GM21528 (cell line): ENCODE measurements around the gene SKI.
"Not testable (repeated sequence)": the region's sequence is repeated elsewhere in the genome, so short reads cannot be mapped to it uniquely, and the experiment has no call there.

Experiments used
- ATAC-seq: cut with Tn5 transposase; IDR thresholded peaks from one replicate; pipeline ENCODE4 v1.9.1; 2021; ENCODE audit warnings: mild to moderate bottlenecking, moderate library complexity; ENCODE audit not compliant: unreplicated experiment, low FRiP score

The SKI gene

DNA sequence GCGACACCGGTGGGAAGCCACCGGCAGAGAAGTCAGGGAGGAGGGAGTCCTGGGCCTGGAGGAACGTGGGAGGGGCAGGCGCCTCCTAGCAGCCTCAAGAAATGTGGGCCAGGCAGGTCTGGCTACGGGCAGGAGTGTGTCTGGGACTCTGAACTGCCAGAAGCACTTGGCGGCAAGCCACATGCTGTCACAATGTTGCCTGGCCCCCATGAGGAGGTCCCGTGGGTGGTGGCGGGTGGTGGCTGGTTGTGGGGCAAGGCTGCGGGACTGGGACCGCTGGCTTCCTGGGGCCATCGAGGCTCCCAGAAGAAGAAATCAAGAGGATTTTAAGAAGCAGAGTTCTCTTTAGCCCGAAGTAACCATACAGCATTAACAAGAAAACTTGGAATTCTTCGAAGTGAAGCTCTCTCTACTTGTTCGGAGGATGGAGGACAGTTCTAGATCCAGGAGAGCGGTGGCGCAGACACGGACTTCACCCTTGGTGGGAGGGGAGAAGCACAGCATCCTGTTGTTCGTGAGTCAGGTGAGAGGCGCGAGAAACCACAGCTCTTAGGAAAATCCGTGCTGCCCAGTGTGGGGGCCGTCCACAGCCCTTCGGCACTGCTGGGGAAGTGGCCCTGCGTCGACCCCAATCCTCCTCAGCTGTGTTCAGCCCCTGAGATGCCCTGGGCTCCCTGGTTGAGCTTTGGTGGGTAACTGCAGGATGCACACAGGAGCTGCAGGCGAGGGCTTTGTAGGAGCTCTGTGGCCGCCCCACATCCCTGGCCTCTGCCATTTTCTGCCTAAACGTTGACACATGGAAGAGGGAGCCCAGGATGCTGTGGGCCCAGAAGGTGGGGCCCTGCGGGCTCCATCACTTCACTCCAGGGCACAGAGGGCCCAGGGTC lies 12.4 kb downstream of the SKI start:
- no peak for ATAC-seq

- ATAC-seq = no peak
These were observed 13.7 kb downstream of the SKI start for GRCh38 chr1:2241820-2242219.

GRCh38 chr1:2242814-2243725 lies 15.0 kb downstream of the SKI start:
- ATAC-seq = no peak

GRCh38 chr1:2247045-2247394 lies 18.9 kb downstream of the SKI start:
- ATAC-seq = not testable (repeated sequence)

DNA sequence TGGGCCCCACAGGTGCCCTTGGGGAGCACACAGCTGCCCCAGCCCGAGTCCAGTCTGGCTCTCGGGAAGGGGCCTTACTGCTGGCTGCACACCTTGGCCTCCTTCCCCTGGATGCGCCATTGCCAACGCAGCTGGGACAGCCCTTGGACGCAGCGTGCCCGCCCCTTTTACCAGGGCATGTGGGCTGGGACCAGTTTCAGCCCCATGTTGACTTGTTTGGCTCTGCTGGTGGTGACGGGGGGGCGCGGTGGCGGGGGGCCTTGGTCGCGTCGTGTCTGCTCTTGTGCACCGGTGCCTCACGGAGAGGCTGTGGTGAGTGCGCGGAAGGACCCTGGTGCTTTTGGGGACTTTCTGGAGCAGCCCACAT lies 19.6 kb downstream of the SKI start:
- ATAC-seq = no peak

DNA sequence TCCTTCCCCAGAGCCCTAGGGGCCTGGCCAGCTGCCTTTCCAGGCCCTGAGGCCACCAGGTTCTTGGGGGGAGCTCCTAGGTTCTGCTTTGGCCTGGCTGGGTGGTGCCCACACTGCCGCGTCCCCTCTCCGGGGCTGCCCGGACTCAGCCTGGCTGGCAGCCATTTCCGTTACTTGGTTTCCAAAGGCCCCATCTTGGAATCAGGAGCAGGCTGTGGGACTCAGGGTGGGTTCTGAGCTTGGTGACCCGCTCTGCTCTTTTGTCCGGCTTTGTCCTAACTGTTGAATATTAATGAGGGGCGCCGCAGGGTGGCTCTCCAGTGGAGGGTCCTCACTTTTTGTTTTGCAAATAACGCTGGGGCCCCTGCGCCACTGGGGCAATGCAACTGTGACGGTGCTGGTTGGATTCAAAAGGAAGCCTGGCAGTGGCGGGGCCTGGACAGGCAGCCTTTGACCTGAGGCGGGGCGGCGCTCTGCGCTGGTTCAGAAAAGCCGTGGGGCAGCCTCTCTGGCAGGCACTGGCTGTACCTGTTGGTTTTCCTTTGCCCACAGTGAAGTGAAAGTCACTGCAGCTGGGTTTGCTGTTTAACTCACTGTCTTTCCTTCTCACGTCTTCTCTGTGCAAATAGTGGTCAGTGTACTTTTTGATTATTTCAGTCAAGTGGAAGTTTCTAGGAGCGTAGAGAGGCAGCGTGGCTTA lies 20.2 kb downstream of the SKI start:
- no peak for ATAC-seq

DNA sequence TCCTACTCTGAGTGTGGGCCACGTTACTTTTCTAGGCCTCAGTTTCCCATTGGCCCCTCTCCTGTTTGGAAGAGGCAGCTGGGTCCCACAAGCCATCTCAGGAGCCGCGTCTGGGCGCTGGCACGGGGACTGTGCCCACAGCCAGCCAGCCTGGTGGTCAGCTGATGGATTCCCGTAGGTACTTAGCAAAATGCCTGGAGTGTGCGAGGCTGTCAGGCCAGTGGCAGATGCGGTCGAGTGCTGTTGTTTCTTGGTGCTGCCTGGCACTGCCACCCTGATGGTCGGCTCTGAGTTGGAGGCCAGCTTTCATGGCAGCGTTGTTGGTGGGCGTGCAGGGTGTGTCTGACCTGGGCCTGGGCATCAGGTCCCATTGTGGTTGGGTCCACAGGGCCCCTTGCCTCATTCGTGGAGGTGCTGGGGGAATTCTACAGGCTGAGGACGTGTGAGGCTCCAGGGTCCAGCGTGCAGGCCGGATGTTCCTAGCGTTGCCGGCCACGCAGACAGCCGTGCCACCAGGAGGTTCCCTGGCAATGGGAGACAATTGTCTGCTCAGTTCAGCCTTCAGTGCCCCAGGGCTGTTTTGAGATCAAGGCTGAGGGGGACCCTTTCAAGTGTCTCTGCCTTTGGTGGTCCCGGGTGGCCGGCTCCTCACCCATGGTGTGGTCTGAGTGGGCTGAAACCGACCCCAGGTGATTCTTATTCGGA lies 20.9 kb downstream of the SKI start:
- ATAC-seq = no peak

DNA sequence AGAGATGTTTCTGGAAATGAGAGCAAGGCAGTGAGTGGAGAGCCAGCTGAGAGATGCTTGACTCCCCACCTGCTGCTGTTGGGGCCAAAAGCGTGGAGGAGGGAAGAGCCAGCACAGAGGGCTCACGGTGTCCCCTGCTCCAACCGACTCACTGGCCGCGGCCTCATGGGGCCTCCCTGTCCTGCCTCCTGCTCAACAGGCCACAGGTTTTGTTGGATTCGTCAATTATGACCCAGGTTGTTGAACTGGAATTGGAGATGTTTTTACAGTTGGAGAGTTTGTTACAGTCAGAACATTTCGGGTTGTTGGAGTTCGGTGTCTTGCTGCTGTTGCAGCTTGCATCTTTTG lies 21.4 kb downstream of the SKI start:
- no peak for ATAC-seq

GRCh38 chr1:2250721-2251281 lies 22.7 kb downstream of the SKI start:
- no peak for ATAC-seq

DNA sequence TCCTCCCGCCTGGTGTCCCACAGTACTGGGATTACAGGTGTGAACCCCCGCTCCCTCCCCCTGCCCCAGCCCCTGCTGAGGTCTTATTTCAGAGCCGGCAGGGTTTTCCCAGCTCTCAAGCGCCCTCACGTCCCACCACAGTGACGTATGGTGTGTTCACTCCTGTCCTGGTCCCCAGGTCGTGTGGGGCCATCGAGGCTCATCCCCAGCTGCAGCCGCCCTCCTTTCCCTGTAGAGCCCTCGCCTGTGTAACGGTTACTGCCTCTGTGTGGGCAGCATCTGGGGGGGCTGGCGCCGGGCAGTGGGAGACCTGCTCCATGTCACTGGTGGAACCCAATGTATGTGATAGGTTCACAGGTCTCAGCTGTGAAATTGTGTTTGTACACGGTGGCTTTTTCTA lies 23.2 kb downstream of the SKI start:
- no peak for ATAC-seq

GRCh38 chr1:2251786-2252185 lies 23.7 kb downstream of the SKI start:
- ATAC-seq = no peak

- ATAC-seq = no peak
These were observed 24.3 kb downstream of the SKI start for GRCh38 chr1:2252423-2252822.

- no peak for ATAC-seq
These were observed 25.1 kb downstream of the SKI start for GRCh38 chr1:2253036-2253796.

GRCh38 chr1:2253797-2254480 lies 25.8 kb downstream of the SKI start:
- ATAC-seq = no peak

DNA sequence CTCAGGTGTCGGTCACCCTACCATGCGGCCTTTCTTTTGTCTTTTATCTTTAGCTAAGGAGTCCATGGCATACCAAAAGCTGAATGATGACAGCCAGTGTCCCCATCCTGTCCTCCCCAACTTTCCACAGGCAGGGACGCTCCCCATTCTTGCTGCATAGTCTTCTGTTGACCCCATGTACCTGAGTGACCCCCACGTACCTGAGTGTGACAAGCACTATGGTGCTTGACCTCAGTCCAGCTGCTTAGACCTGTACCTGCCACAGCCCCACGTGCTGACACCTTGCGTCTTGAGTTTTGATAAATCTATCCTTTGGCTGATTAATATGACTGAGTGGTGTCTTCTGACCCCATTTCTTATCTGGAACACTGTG lies 26.9 kb downstream of the SKI start:
- ATAC-seq = no peak

- ATAC-seq = peak; percentile 52
These were observed 27.6 kb downstream of the SKI start for GRCh38 chr1:2255420-2256369.

DNA sequence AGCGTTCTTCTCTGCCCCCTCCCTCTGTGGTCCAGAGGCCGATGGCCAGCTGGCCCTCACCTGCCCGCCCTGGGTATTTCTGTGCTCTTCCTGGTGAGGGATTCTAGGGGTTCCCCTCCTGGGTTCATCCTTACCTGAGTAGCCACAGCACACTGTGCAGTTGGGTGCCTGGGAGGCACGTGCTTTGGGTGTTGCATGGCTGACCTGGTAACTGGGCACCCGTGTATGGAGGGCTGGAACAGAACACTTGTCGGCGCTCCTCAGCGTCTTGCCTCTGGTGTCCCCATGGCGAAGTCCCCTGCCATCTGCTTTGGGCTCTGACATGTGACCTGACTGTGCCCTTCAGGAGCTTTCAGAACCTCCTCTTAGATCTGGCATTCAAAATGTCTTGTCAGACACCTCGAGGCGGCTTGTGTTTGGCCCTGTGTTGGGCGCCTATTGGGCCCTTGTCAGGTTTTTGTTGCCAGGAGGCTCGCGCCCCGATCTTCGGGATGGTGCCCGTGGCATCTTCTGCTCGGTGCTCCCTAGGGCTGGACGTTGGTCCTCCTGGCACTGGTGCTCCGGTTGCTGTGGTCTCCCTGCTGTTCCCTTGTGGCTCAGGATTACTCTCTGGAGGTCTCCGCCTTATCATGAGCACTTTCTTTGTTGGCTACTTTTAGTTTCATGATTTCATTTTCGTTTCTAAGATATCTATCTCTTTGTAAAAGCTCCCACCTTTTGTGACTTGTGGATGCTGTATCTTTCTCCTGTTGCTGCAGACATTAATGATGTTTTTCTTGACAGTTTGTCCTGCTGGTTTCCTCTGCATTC lies 28.5 kb downstream of the SKI start:
- peak; percentile 3 for ATAC-seq
